ENCODE measurements around the gene ASIC1.
A peak's percentile ranks its signal among the peaks of the same experiment; 100 is the strongest.

ASIC1 gene

DNA sequence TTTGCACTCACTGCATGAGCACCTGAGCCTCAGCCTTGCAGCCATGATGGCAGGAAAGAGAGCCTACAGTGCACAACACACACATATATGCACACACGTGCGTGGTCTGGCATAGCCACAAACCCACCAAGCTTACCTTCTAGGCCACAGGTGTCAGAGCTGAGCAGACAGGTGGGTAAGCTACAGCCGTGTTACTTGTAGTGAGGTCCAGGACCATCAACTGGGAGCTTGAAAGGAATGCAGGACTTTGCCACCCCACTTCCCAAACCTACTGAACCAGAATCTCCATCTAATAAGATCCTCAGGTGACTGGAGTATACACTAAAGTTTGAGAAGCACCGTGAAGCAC lies 2.7 kb downstream of the ASIC1 start:
- no peak for DNase-seq

DNA sequence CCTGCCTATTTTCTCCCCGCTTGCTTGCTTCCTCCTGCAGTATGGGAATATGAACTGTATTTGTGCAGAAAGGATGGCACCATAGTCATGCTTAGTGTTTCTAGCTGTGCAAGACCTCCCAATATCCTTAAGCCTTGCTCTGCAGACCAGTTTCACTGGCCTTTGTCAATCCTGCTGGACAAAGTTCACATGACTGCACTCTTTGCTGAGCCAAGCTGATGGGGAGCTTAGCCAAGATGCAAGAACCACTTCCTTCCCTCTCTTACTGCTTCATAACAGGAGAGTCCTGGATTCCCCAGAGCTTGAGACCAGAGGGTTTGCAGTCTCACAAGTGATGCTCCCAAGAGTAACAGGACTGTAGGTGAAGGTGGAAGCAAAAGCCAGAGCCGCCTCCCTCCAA lies 3.8 kb downstream of the ASIC1 start:
- DNase-seq: peak in 4 of 56 donors; percentile 17 to 30 (median 24)

DNA sequence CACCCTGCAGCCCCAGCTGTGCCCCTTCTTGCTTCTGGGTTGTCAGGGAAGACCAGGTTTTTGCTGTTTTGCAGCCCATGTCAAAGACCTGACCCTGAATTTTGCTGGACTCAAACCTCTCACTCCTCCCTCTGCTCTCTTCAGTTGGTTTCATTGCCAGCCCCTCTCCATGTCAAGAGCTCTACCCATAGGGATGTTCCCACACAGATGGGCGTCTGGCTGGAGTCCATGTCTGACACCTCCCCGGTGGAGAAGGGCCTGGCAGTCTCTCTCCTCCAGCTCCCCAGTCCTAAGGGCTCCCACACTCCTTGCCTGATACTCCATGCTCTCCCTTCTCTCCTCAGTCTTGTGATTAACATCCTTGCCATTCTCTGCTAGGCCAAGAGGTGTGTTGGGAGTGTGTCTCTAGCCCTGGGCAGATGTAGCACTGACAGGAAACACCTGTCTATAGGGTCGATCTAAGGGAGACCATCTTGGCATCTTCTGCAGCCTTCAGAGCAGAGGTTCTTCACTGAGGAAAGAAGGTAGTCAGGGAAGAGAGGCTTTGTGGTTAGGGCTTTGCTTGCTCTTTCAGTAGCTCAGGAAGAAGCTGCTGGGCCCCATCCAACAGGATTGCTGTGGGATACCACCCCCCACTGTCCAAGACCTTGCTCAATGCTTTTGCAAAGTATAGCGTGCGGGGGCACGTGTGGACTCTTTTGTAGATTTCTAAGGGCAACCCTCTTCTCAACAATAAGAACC lies 4.7 kb downstream of the ASIC1 start:
- no peak for DNase-seq

DNA sequence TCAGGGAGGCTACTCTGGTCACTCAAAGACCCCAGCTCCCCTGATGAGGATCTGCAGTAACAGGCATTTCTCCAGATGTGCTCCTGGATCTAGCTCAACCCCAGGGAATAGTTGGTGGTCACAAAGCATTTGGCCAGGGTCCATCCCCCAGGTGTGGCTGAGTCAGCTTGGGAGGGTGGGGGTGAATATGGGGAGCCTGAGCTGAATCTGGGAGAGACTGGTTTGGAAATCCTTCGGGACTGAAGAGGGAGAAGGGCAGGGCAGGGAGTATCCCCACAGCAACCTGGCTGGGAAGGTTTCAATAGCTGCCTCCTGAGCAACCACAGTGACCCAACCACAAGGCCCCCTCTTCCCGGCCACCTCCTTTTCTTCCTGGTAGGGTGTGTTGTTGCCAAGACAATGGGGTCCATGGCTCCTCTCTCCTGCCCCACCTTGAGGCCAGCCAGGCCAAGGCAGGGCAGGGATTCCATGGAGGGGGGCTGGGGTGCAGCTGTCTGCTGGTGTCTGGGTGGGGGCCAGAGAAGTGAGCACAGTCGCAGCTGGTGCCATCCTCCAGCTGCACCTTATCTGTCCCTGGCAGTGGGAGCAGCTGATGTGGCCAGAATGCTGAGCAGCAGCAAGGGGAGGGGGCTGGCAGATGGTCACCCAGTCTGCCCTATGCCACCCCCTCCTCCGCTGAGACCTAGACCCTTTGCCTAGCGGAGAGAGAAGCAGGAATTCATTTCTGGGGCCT lies 5.5 kb downstream of the ASIC1 start:
- DNase-seq: peak in 31 of 56 donors; percentile 9 to 72 (median 48)

DNA sequence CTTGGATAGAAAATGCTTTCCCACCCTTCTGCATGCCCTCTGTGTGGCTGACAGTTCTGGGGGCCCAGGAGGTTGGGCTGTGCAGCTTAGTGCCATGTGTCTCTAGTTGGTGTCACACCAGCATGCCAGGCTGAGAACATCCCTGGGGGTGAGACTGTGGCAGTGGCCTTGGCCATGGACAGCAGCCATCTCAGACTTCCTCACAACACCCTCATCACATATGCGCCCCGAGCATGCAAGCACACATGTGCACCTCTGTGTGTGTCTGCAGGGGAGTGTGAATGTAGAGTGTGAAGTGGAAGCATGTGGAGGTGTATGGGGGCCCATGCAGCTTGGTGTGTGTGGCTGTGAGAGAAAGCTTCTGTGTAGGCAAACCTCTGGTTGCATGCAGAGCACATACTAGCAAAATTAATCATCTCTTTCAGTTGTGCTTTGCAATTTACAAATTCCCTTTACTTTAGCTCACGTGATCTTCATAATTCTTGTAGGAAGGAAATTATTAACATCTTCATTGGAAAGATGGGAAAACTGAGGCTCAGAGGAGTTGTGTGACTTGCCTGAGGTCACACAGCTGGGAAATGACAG lies 8.4 kb downstream of the ASIC1 start:
- DNase-seq: no peak

DNA sequence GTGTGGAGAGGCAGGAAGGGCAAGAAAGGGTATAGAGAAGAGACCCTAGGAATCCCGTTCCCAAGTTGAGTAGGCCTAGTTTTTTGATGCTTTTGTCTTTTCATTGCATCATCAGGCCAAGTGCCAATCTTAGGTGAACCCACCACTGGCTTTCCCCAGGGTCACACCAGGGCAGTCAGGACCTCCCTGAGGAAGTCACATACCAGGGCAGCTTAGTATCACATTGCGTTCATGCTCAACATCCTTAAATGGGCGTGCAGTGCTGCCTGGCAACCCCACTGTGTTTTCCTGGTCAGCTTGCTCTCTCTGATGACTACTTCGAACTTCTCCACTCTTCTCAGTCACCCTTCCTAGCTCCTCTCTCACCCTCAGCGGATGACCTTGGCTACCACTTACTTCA lies 9.0 kb downstream of the ASIC1 start:
- DNase-seq: no peak

DNA sequence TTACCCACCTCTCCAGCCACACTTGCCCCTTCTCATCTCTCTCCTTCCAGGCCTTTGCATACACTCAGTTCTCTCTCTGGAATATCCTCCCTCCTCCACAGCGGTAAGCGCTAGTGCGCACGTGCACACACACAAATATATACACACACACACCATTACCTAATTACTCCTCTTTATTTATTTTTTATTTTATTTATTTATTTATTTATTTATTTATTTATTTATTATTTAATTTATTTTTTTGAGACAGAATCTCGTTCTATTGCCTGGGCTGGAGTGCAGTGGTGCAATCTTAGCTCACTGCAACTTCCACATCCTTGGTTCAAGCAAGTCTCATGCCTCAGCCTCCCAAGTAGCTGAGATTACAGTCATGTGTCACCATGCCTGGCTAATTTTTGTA lies 11.7 kb downstream of the ASIC1 start:
- no peak for DNase-seq

DNA sequence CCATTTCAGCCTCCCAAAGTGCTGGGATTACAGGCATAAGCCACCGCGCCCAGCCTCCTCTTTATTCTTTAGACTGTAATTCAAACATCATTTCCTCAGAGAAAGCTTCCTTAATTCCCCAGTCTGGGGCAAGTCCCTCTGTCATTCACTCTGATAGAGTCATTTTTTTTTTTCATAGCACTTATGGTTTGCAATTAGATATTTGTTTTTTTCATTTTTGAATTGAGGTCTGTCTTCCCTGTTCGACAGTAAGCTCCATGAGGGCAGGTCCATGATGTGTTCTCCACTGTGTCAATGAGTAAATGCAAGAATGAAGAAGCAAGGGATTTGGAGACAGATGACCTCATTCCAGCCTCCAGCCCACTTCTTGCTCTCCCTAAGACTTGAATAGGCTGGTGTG lies 12.1 kb downstream of the ASIC1 start:
- no peak for DNase-seq

DNA sequence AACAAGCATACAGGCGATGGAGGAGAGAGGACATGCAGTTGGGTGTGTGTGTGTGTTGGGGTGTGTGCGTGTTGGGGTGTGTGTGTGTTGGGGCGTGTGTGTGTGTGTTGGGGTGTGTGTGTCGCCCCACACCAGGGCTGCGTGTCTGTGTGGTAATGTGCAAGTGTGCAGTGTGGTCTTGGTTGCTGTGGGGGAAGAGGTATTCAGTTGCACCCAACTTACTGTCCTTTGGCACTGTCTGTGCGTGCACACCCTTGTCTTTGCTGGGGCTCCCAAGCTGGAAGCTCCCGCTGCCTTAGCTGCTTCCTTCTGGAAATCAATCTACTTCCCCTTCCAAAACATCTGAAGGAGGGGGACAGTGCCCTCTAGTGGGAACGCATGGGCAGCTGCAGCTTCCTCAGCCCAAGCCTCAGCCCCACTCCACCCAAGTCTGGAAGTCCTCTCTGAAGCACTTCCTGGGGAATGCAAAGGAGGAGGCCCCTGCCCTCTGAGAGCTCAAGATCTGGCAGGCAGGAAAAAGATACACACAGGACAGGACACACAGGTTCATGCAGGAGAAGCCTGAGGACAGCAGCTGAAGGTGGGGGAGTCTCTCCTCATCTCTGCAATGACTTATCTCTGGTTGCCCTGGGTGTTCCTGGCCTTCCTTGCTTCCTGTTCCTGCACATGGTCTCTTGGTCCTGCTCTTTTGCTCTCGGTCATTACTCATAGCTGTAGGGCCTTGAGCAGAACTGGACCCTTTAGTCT lies 13.1 kb downstream of the ASIC1 start:
- DNase-seq: peak in 51 of 56 donors; percentile 12 to 85 (median 62)

DNA sequence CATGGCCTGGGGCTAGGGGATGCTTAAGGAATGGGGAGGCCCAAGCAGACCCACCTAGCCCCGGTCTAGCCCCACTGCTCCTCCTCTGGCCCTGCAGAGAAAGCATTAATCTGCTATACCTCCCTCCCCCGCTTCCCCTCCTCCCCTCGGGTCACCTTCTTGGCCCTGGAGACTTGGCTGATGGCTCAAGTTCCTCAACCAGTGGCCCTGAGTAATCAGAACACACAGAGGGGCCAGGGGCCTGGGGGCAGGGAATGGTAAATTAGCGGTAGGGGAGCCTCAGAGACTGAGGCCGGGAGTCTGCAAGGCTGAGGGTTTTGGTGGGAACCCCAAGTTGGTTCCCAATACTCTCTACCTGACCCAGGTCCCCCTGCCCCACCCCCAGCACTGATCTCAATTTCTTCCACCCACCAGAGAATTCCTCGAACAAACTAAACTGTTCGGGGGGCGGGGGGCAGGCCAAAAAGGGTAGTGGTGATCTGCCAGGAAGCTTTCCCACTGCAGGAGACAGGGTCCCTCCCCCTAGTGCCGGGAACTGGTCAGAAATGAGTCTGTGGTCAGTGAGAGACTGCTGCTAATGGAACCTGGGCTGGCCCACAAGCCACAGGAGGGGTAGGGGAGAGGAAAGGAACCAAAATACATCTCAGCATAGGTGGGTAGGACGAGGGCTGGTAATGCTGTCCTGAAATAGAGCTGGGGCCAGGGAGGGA lies 15.0 kb downstream of the ASIC1 start:
- no peak for DNase-seq

DNA sequence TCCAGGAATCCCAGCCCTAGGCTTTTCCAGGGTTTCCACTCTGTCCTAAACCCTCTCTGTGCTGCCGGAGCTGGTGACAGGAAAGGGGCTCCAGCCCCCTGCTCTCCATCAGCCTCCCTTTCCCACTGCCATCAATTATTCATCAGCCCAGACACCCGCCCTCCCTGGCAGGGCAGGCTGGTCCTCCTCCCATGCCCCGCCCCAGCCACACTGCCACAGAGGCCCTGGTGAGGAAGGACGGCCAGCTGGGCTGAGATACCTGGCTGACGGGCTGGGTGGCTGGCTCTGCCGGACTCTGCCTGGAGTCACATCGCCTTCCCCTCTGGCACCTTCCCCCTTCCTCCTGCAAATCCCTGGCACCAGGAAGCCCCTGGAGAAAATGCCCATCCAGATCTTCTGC lies 15.8 kb downstream of the ASIC1 start:
- DNase-seq: no peak

DNA sequence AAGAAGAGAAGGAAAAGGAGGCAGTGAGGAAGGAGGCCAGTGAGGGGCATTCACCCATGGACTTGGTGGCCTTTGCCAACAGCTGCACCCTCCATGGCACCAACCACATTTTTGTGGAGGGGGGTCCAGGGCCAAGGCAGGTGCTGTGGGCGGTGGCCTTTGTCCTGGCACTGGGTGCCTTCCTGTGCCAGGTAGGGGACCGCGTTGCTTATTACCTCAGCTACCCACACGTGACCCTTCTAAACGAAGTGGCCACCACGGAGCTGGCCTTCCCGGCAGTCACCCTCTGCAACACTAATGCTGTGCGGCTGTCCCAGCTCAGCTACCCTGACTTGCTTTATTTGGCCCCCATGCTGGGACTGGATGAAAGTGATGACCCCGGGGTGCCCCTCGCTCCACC lies 16.3 kb downstream of the ASIC1 start:
- no peak for DNase-seq

DNA sequence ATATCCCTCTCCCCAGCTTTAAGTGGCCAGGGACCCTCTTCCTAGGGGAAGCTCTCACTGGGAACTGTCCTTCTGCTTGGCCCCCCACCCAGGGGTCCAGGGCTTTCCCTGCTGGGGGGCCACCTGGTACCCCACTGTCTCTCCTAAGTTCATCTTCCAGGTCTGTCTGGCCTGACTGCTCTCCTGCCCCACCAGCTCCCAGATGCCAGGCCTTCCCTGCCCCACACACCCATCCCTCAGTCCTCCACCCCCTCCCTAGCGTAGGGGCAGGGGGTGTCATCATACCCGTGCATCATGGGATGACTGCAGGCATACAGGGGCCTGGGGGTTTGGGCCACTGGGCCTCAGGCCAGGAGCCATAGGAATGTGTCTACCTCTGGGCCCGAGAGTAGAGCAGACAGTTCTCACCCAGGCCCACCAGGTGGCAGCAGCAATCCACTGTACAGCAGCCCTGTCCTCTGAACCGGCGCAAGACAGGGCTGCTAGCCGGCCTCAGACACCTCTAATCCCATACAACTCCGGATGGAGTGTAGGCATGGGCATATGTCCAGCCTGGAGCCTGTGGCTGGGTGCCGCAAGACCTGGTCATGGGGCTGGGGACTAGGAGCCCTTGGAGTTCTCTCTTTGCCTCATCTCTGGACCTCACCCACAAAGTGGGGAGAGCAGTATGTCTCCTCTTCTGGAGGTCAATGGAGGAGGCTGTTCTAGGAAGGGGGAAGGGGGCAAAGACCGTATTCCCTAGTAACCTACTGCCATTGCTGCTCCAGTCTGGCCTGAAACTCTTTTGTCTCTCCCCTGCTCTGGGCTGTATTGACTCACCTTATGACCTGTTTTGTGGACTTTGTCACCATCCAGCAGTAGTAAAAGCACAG lies 17.8 kb downstream of the ASIC1 start:
- peak in 50 of 56 donors; percentile 27 to 85 (median 62) for DNase-seq

DNA sequence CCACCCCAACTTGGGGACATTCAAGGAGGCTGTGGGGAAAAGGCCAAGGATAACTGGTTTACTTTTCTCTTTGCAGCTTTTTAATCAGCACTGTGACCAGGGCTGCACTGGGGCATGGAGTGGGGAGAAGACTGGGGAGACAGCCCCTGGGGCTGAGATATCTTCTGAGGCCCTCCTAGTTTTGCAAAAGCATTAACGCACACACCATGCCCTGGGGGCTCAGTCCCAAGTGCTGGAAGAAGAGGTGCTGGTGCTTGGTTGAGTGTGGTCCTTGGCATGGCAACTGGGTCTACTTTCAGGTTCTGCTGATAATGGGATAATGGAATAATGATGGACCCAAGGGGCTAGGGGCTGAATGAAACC lies 18.4 kb downstream of the ASIC1 start:
- DNase-seq: no peak

DNA sequence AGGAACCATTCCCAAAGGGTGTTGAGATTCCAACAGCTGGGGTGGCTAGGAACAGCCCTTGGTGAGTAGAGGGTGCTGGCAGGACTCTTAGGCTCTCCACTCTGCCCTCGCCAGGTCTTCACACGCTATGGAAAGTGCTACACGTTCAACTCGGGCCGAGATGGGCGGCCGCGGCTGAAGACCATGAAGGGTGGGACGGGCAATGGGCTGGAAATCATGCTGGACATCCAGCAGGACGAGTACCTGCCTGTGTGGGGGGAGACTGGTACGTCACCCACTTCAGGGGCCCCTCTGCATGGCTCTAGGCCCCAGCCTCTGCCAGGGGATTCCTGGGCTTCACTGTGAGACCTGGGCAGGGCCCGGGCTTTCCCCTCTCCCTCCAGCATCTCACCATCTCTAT lies 19.7 kb downstream of the ASIC1 start:
- DNase-seq: no peak

DNA sequence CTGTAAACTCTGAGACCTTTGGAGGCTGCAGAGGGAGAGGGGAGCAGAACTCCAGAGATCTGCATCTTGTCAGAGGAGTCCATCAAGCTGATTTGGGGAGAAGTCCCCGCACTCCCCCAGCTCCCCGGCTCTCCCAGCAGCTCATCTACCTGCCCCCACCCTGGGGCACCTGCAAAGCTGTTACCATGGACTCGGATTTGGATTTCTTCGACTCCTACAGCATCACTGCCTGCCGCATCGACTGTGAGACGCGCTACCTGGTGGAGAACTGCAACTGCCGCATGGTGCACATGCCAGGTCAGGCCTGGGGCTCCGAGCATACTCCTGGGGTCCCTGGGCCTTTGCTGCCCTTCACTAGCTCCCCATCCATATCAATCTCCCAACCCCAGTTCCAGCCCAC lies 20.9 kb downstream of the ASIC1 start:
- no peak for DNase-seq

DNA sequence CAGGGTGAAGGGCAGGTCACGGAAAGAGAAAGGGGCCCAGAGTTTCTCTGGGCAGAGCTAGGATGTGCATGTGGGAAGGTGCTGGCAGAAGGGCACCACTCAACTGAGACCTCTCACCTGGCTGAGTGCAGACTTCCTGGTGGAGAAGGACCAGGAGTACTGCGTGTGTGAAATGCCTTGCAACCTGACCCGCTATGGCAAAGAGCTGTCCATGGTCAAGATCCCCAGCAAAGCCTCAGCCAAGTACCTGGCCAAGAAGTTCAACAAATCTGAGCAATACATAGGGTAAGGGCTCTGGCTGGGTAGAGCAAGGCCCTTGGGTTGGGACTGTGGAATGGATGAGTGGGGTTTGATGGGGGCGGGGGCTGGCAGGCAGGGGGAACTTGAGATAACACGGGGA lies 22.4 kb downstream of the ASIC1 start:
- no peak for DNase-seq

DNA sequence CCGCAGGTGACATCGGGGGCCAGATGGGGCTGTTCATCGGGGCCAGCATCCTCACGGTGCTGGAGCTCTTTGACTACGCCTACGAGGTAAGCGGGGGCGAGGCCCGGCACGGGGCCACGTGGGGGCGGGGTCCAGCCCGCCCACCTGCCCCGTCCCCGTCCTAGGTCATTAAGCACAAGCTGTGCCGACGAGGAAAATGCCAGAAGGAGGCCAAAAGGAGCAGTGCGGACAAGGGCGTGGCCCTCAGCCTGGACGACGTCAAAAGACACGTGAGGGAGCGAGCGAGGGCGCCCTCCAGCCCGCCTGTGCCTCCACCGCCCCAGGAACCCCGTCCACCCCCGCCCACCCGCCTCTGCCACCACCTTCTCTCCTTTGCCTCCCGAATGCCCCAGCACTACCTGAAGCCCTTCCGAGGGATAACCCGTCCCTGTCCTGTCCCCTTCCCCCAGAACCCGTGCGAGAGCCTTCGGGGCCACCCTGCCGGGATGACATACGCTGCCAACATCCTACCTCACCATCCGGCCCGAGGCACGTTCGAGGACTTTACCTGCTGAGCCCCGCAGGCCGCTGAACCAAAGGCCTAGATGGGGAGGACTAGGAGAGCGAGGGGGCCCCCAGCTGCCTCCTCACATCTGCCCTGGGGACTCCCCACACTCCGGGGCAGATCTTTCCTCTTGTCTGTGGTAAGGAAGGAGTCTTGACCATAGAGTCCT lies 23.9 kb downstream of the ASIC1 start:
- DNase-seq: no peak

DNA sequence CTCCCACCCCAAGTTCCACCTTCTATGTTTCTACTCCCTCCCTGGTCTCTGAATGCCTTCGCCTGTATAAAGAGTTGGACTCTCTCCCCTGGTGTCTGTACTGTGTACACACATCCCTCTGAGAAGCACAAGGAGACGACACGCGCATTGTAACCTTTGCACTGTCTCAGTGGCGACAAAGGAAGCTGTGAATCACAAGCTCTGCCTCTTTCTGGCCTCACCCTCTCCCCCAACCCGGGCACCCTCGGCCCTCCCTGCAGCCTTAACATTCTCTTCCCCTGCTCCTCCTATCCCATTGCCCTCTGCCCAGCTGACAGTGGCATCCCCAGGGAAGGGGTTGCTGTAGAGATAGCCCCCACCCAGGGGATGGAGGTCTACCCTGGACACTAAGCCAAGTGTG lies 25.2 kb downstream of the ASIC1 start:
- DNase-seq: no peak

DNA sequence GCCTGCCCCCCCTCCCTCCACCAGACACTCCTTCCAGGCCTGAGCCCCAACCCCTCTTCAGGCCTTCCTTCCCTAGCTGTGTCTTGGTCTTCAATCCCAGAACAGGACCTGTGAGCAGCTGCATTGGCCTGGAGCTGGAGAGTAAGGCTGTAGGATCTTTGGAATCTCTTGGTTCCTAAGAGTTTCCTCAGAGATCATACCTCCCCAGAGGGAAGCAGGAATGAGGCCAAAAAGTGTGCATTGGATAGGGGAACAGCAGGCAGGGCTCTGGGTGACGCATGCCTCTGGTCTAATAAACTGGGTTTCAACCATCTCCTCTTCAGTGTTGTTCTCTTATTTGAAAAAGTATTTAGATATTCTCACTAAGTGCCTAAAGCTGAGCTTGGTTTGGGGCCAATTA lies 25.9 kb downstream of the ASIC1 start:
- no peak for DNase-seq
